ENCODE data around the gene MGAM2.

GRCh38 chr7:142250705-142251104, 139.2 kb downstream of the MGAM2 start:
- TF ChIP-seq CTCF (conservative IDR thresholded peaks at IDR 0.05; ENCODE audit: low read depth, low read length): no peak
- TF ChIP-seq EZH2 (IDR thresholded peaks at IDR 0.05; ENCODE audit: borderline replicate concordance, low read depth, low read length, poor library complexity, severe bottlenecking): no peak
